ENCODE results near the gene SPATA2.

SPATA2 gene

GRCh38 chr20:49892260-49892659 lies 23.1 kb downstream of the SPATA2 start:
- H3K4me1 ChIP-seq (ENCODE audit: control insufficient read depth in 5 of 5, insufficient read depth in 5 of 5, low read length in 5 of 5): peaks cover 4 to 44% (median 39%) of the 10 kb centered on the region in 5 donors
- peaks cover 0 to 35% (median 9%) of the 10 kb centered on the region in 5 donors for H3K36me3 ChIP-seq (ENCODE audit: control insufficient read depth in 5 of 5, insufficient read depth in 5 of 5, low read length in 5 of 5)
- no peaks in the 10 kb centered on the region for H3K27me3 ChIP-seq (ENCODE audit: control insufficient read depth in 5 of 5, insufficient read depth in 4 of 5, low read length in 5 of 5)
- H3K9ac ChIP-seq (ENCODE audit: low read length in 5 of 5): peak overlapping the region in 1 of 5 donors; percentile 6
- H3K9me3 ChIP-seq (ENCODE audit: control insufficient read depth in 5 of 5, low read length in 5 of 5): no peaks in the 10 kb centered on the region
- no peak overlapping the region for H3K4me3 ChIP-seq (ENCODE audit: low read depth in 1 of 5, low read length in 5 of 5)
- H3K27ac ChIP-seq (ENCODE audit: low read depth, low read length): no peak overlapping the region

- H3K36me3 ChIP-seq (ENCODE audit: control insufficient read depth in 5 of 5, insufficient read depth in 5 of 5, low read length in 5 of 5): peaks cover 0 to 40% (median 14%) of the 10 kb centered on the region in 5 donors
- no peak overlapping the region for H3K9ac ChIP-seq (ENCODE audit: low read length in 5 of 5)
- peaks cover 6 to 49% (median 44%) of the 10 kb centered on the region in 5 donors for H3K4me1 ChIP-seq (ENCODE audit: control insufficient read depth in 5 of 5, insufficient read depth in 5 of 5, low read length in 5 of 5)
- no peaks in the 10 kb centered on the region for H3K9me3 ChIP-seq (ENCODE audit: control insufficient read depth in 5 of 5, low read length in 5 of 5)
- no peak overlapping the region for H3K4me3 ChIP-seq (ENCODE audit: low read depth in 1 of 5, low read length in 5 of 5)
- no peaks in the 10 kb centered on the region for H3K27me3 ChIP-seq (ENCODE audit: control insufficient read depth in 5 of 5, insufficient read depth in 4 of 5, low read length in 5 of 5)
- H3K27ac ChIP-seq (ENCODE audit: low read depth, low read length): no peak overlapping the region
Observed at GRCh38 chr20:49891476-49892110, 23.7 kb downstream of the SPATA2 start.

- H3K9me3 ChIP-seq (ENCODE audit: control insufficient read depth in 5 of 5, low read length in 5 of 5): no peaks in the 10 kb centered on the region
- peaks cover 6 to 45% (median 44%) of the 10 kb centered on the region in 5 donors for H3K4me1 ChIP-seq (ENCODE audit: control insufficient read depth in 5 of 5, insufficient read depth in 5 of 5, low read length in 5 of 5)
- no peak overlapping the region for H3K9ac ChIP-seq (ENCODE audit: low read length in 5 of 5)
- H3K27ac ChIP-seq (ENCODE audit: low read depth, low read length): no peak overlapping the region
- H3K4me3 ChIP-seq (ENCODE audit: low read depth in 1 of 5, low read length in 5 of 5): no peak overlapping the region
- peaks cover 0 to 49% (median 21%) of the 10 kb centered on the region in 5 donors for H3K36me3 ChIP-seq (ENCODE audit: control insufficient read depth in 5 of 5, insufficient read depth in 5 of 5, low read length in 5 of 5)
- no peaks in the 10 kb centered on the region for H3K27me3 ChIP-seq (ENCODE audit: control insufficient read depth in 5 of 5, insufficient read depth in 4 of 5, low read length in 5 of 5)
Observed at GRCh38 chr20:49890471-49891361, 24.6 kb downstream of the SPATA2 start.

GRCh38 chr20:49889935-49890333 lies 25.4 kb downstream of the SPATA2 start:
- H3K36me3 ChIP-seq (ENCODE audit: control insufficient read depth in 5 of 5, insufficient read depth in 5 of 5, low read length in 5 of 5): peaks cover 0 to 57% (median 29%) of the 10 kb centered on the region in 5 donors
- no peaks in the 10 kb centered on the region for H3K27me3 ChIP-seq (ENCODE audit: control insufficient read depth in 5 of 5, insufficient read depth in 4 of 5, low read length in 5 of 5)
- H3K9me3 ChIP-seq (ENCODE audit: control insufficient read depth in 5 of 5, low read length in 5 of 5): no peaks in the 10 kb centered on the region
- H3K4me1 ChIP-seq (ENCODE audit: control insufficient read depth in 5 of 5, insufficient read depth in 5 of 5, low read length in 5 of 5): peaks cover 6 to 45% (median 40%) of the 10 kb centered on the region in 5 donors
- H3K27ac ChIP-seq (ENCODE audit: low read depth, low read length): no peak overlapping the region
- no peak overlapping the region for H3K9ac ChIP-seq (ENCODE audit: low read length in 5 of 5)
- no peak overlapping the region for H3K4me3 ChIP-seq (ENCODE audit: low read depth in 1 of 5, low read length in 5 of 5)

- peaks cover 6 to 45% (median 40%) of the 10 kb centered on the region in 5 donors for H3K4me1 ChIP-seq (ENCODE audit: control insufficient read depth in 5 of 5, insufficient read depth in 5 of 5, low read length in 5 of 5)
- peaks cover 0 to 64% (median 36%) of the 10 kb centered on the region in 5 donors for H3K36me3 ChIP-seq (ENCODE audit: control insufficient read depth in 5 of 5, insufficient read depth in 5 of 5, low read length in 5 of 5)
- no peak overlapping the region for H3K9ac ChIP-seq (ENCODE audit: low read length in 5 of 5)
- no peaks in the 10 kb centered on the region for H3K27me3 ChIP-seq (ENCODE audit: control insufficient read depth in 5 of 5, insufficient read depth in 4 of 5, low read length in 5 of 5)
- no peaks in the 10 kb centered on the region for H3K9me3 ChIP-seq (ENCODE audit: control insufficient read depth in 5 of 5, low read length in 5 of 5)
- no peak overlapping the region for H3K4me3 ChIP-seq (ENCODE audit: low read depth in 1 of 5, low read length in 5 of 5)
- no peak overlapping the region for H3K27ac ChIP-seq (ENCODE audit: low read depth, low read length)
Observed at GRCh38 chr20:49889001-49889934, 26.1 kb downstream of the SPATA2 start.

- H3K36me3 ChIP-seq (ENCODE audit: control insufficient read depth in 5 of 5, insufficient read depth in 5 of 5, low read length in 5 of 5): peaks cover 0 to 72% (median 43%) of the 10 kb centered on the region in 5 donors
- H3K4me1 ChIP-seq (ENCODE audit: control insufficient read depth in 5 of 5, insufficient read depth in 5 of 5, low read length in 5 of 5): peaks cover 6 to 41% (median 32%) of the 10 kb centered on the region in 5 donors
- H3K27me3 ChIP-seq (ENCODE audit: control insufficient read depth in 5 of 5, insufficient read depth in 4 of 5, low read length in 5 of 5): no peaks in the 10 kb centered on the region
- no peak overlapping the region for H3K4me3 ChIP-seq (ENCODE audit: low read depth in 1 of 5, low read length in 5 of 5)
- no peaks in the 10 kb centered on the region for H3K9me3 ChIP-seq (ENCODE audit: control insufficient read depth in 5 of 5, low read length in 5 of 5)
- no peak overlapping the region for H3K27ac ChIP-seq (ENCODE audit: low read depth, low read length)
- H3K9ac ChIP-seq (ENCODE audit: low read length in 5 of 5): no peak overlapping the region
Observed at GRCh38 chr20:49888212-49889000, 26.9 kb downstream of the SPATA2 start.

- Histone ChIP-seq H3K9me3 (ENCODE audit: control insufficient read depth in 5 of 5, low read length in 5 of 5) (no peaks in the 10 kb centered on the region), H3K9ac (ENCODE audit: low read length in 5 of 5) (peak overlapping the region in 2 of 5 donors; percentile 32 to 62), H3K36me3 (ENCODE audit: control insufficient read depth in 5 of 5, insufficient read depth in 5 of 5, low read length in 5 of 5) (peaks cover 0 to 80% (median 50%) of the 10 kb centered on the region in 5 donors), H3K4me1 (ENCODE audit: control insufficient read depth in 5 of 5, insufficient read depth in 5 of 5, low read length in 5 of 5) (peaks cover 4 to 33% (median 24%) of the 10 kb centered on the region in 5 donors), H3K27ac (ENCODE audit: low read depth, low read length) (peak overlapping the region; percentile 50), H3K4me3 (ENCODE audit: low read depth in 1 of 5, low read length in 5 of 5) (no peak overlapping the region), H3K27me3 (ENCODE audit: control insufficient read depth in 5 of 5, insufficient read depth in 4 of 5, low read length in 5 of 5) (no peaks in the 10 kb centered on the region)
Observed at GRCh38 chr20:49887251-49888211, 27.8 kb downstream of the SPATA2 start.

GRCh38 chr20:49886571-49887213 lies 28.6 kb downstream of the SPATA2 start:
- H3K9me3 ChIP-seq (ENCODE audit: control insufficient read depth in 5 of 5, low read length in 5 of 5): no peaks in the 10 kb centered on the region
- peak overlapping the region; percentile 50 for H3K27ac ChIP-seq (ENCODE audit: low read depth, low read length)
- H3K4me3 ChIP-seq (ENCODE audit: low read depth in 1 of 5, low read length in 5 of 5): no peak overlapping the region
- no peaks in the 10 kb centered on the region for H3K27me3 ChIP-seq (ENCODE audit: control insufficient read depth in 5 of 5, insufficient read depth in 4 of 5, low read length in 5 of 5)
- peaks cover 4 to 30% (median 21%) of the 10 kb centered on the region in 5 donors for H3K4me1 ChIP-seq (ENCODE audit: control insufficient read depth in 5 of 5, insufficient read depth in 5 of 5, low read length in 5 of 5)
- peak overlapping the region in 2 of 5 donors; percentile 1 to 62 for H3K9ac ChIP-seq (ENCODE audit: low read length in 5 of 5)
- peaks cover 0 to 88% (median 57%) of the 10 kb centered on the region in 5 donors for H3K36me3 ChIP-seq (ENCODE audit: control insufficient read depth in 5 of 5, insufficient read depth in 5 of 5, low read length in 5 of 5)

Data from subcutaneous abdominal adipose tissue (tissue), 5 donors.